Eye (tissue), 1 donor: Measurements from ENCODE around the gene TMEM139.

Experiments used
- DNase-seq: peaks from one replicate; pipeline ENCODE4 v3.0.0-alpha.2; 2015

TMEM139 gene

GRCh38 chr7:143329471-143330170, 44.9 kb downstream of the TMEM139 start:
- no peak for DNase-seq

- no peak for DNase-seq
Observed at GRCh38 chr7:143331179-143331801, 46.5 kb downstream of the TMEM139 start.

GRCh38 chr7:143334244-143334643, 49.5 kb downstream of the TMEM139 start:
- DNase-seq = no peak

- no peak for DNase-seq
Observed at GRCh38 chr7:143337216-143337615, 52.5 kb downstream of the TMEM139 start.
